ENCODE data around the gene DPH1.

- TF ChIP-seq CTCF (IDR thresholded peaks at IDR 0.05 in 8 of 11, conservative IDR thresholded peaks at IDR 0.05 in 3 of 11) (no peak), POLR2A (IDR thresholded peaks at IDR 0.05) (no peak)
Measured at GRCh38 chr17:2049333-2050299, 19.7 kb downstream of the DPH1 start.

Data from spleen (tissue), 7 donors.